Spleen (tissue), 11 donors: ENCODE measurements around the gene G6PD. TPM values are rescaled to one million over a fixed set of nuclear protein-coding genes. Genes with fewer than 3 reads are reported as not detected.

Experiments
- DNase-seq: peaks from one replicate; pipeline ENCODE4 v3.0.0-alpha.2; 2020
- H3K27ac ChIP-seq, 8 donors: fragments of 200-600 bp; sonication (generic) in 7 of 8; 1 replicate in 4 of 8; 2 replicates in 4 of 8; pipeline versions ENCODE4 v1.5.0 to v1.8.0; 2016 to 2021; ENCODE audit warnings: inconsistent platforms in 4 of 8, mild to moderate bottlenecking in 4 of 8, moderate library complexity in 1 of 8
- H3K27me3 ChIP-seq, 7 donors: fragments of 200-600 bp; sonication (generic) in 6 of 7; replicated peaks in 1 of 7; 1 replicate in 4 of 7; 2 replicates in 3 of 7; pipeline versions ENCODE4 v1.5.0 to v1.8.0; 2016 to 2021; ENCODE audit warnings: inconsistent platforms in 3 of 7, mild to moderate bottlenecking in 1 of 7
- H3K36me3 ChIP-seq, 6 donors: fragments of 200-600 bp; sonication (generic) in 5 of 6; 1 replicate in 4 of 6; 2 replicates in 2 of 6; pipeline versions ENCODE4 v1.5.0 to v1.8.0; 2016 to 2021; ENCODE audit warnings: inconsistent platforms in 2 of 6
- H3K4me1 ChIP-seq, 6 donors: fragments of 200-600 bp; sonication (generic) in 5 of 6; 1 replicate in 3 of 6; 2 replicates in 3 of 6; pipeline versions ENCODE4 v1.5.0 to v1.8.0; 2016 to 2021; ENCODE audit warnings: inconsistent platforms in 3 of 6
- H3K4me3 ChIP-seq, 8 donors: fragments of 200-600 bp; sonication (generic) in 7 of 8; 1 replicate in 4 of 8; 2 replicates in 4 of 8; pipeline versions ENCODE4 v1.5.0 to v1.8.0; 2016 to 2021; ENCODE audit warnings: inconsistent platforms in 4 of 8, mild to moderate bottlenecking in 4 of 8, moderate library complexity in 2 of 8
- H3K9me3 ChIP-seq, 8 donors: fragments of 200-600 bp; sonication (generic) in 7 of 8; 1 replicate in 4 of 8; 2 replicates in 4 of 8; pipeline versions ENCODE4 v1.5.0 to v1.8.0; 2016 to 2021; ENCODE audit warnings: inconsistent platforms in 4 of 8
- CTCF ChIP-seq, 11 experiments: fragments of 200-600 bp in 7 of 11; fragments of 450-650 bp in 4 of 11; sonication (generic) in 4 of 11; IDR thresholded peaks in 8 of 11; conservative IDR thresholded peaks in 3 of 11; 1 replicate in 7 of 11; 2 replicates in 4 of 11; pipeline versions ENCODE4 v1.4.0 to v1.8.0; 2016 to 2021; ENCODE audit warnings: antibody characterized with exemption in 11 of 11, inconsistent platforms in 4 of 11, mild to moderate bottlenecking in 1 of 11
- POLR2A ChIP-seq, 3 donors: fragments of 450-650 bp; IDR thresholded peaks; one replicate each; pipeline ENCODE4 v1.5.1; 2017; ENCODE audit warnings: antibody characterized with exemption in 3 of 3, mild to moderate bottlenecking in 1 of 3
- POLR2AphosphoS5 ChIP-seq, 3 donors: sonication (generic); formaldehyde crosslinking; IDR thresholded peaks; one replicate each; pipeline ENCODE4 v1.5.1; 2017; ENCODE audit warnings: antibody characterized with exemption in 3 of 3
- WGBS, 5 donors: extraction: QIAGEN DNeasy Blood & Tissue Kit in 3 of 5; methylation state at CpG; one replicate each; pipeline versions ENCODE4 v1.1.5 to v1.1.7; 2013 to 2018; 5-methylcytosine and 5-hydroxymethylcytosine counted together
- intact Hi-C: fragments of 100-400 bp; cut with DNase I; formaldehyde crosslinking; loops from one replicate; pipeline ENCODE4 v1.15.0; 2023; ENCODE audit warnings: low total_unique reads
- polyA plus RNA-seq, 3 donors: library from polyadenylated mRNA; stranded (reverse); fragments of 200-250 nt; gene quantifications; one replicate each; pipeline ENCODE4 v1.2.1, GENCODE V29; 2013
- total RNA-seq, 7 donors: library from RNA; depleted of rRNA in 3 of 7; stranded (reverse); fragments of >200 nt in 3 of 7; fragmentation: NEBNext Ultra II Directional in 4 of 7; extraction: Animal tissue kit (Norgen Biotek cat#: 25700) in 4 of 7; gene quantifications; one replicate each; pipeline versions ENCODE4 v1.1.0 to v1.2.1, GENCODE V29; 2016 to 2021
- donor health status: healthy with polysubstance abuse.
- donor health status: DM: no; HTN: no; CAD: no; lungs with moderate emphysema.
- donor health status: DM: no; HTN: no; CAD: no.
- donor health status: Bipolar disorder and iron deficiency.
- donor health status: healthy.
- donor health status: DM: no; HTN: no; CAD: no.
- donor health status: DM: yes; HTN: yes; CAD: no.

The G6PD gene
- total and polyA plus RNA-seq, 10 donors = 15.5 to 93.1 (median 62.2) TPM

- H3K9me3 ChIP-seq = peaks cover 0 to 9% (median 0%) of the 10 kb centered on the region in 8 donors
- TF ChIP-seq POLR2AphosphoS5 (IDR thresholded peaks at IDR 0.05) = no peak
- peaks cover 0 to 11% (median 4%) of the 10 kb centered on the region in 6 donors for H3K4me1 ChIP-seq
- 89 to 95% (median 91%) methylated on average over 4 to 24 of the region's 24 CpGs for WGBS, 5 donors
- H3K36me3 ChIP-seq = peaks cover 0 to 56% (median 13%) of the 10 kb centered on the region in 6 donors
- H3K27ac ChIP-seq = no peak overlapping the region
- no peak overlapping the region for H3K4me3 ChIP-seq
- intact Hi-C loops = no loop called here
- DNase-seq = peak; percentile 63
- no peaks in the 10 kb centered on the region for H3K27me3 ChIP-seq
Observed at GRCh38 chrX:154507673-154508383, 38.8 kb downstream of the G6PD start.

GRCh38 chrX:154506483-154507332 lies 39.9 kb downstream of the G6PD start:
- Histone ChIP-seq H3K36me3 (peaks cover 0 to 56% (median 13%) of the 10 kb centered on the region in 6 donors), H3K27me3 (no peaks in the 10 kb centered on the region), H3K27ac (no peak overlapping the region), H3K4me3 (no peak overlapping the region), H3K4me1 (peaks cover 0 to 8% (median 3%) of the 10 kb centered on the region in 6 donors), H3K9me3 (peaks cover 0 to 9% (median 0%) of the 10 kb centered on the region in 8 donors)
- intact Hi-C loops = no loop called here
- no peak for TF ChIP-seq CTCF (IDR thresholded peaks at IDR 0.05 in 8 of 11, conservative IDR thresholded peaks at IDR 0.05 in 3 of 11)
- peak in 1 of 3 donors; percentile 7 for TF ChIP-seq POLR2AphosphoS5 (IDR thresholded peaks at IDR 0.05)
- TF ChIP-seq POLR2A (IDR thresholded peaks at IDR 0.05) = no peak
- WGBS, 5 donors = 85 to 99% (median 93%) methylated on average over 2 to 37 of the region's 37 CpGs
- DNase-seq = peak; percentile 71

- no peaks in the 10 kb centered on the region for H3K27me3 ChIP-seq
- peaks cover 0 to 54% (median 13%) of the 10 kb centered on the region in 6 donors for H3K36me3 ChIP-seq
- no peak overlapping the region for H3K4me3 ChIP-seq
- peaks cover 0 to 9% (median 0%) of the 10 kb centered on the region in 8 donors for H3K9me3 ChIP-seq
- H3K4me1 ChIP-seq = no peaks in the 10 kb centered on the region
- H3K27ac ChIP-seq = no peak overlapping the region
- intact Hi-C loops = no loop called here
- no peak for TF ChIP-seq POLR2AphosphoS5 (IDR thresholded peaks at IDR 0.05)
- TF ChIP-seq POLR2A (IDR thresholded peaks at IDR 0.05) = no peak
- TF ChIP-seq CTCF (IDR thresholded peaks at IDR 0.05 in 8 of 11, conservative IDR thresholded peaks at IDR 0.05 in 3 of 11) = no peak
- 73 to 92% (median 82%) methylated on average over 9 to 12 of the region's 12 CpGs; no CpG with 5 or more reads in 1 of the 5 donors for WGBS, 5 donors
- DNase-seq = no peak
Observed at GRCh38 chrX:154505734-154506133, 40.9 kb downstream of the G6PD start.

GRCh38 chrX:154502989-154503388 lies 43.7 kb downstream of the G6PD start:
- no peak for TF ChIP-seq POLR2AphosphoS5 (IDR thresholded peaks at IDR 0.05)
- no peak for TF ChIP-seq CTCF (IDR thresholded peaks at IDR 0.05 in 8 of 11, conservative IDR thresholded peaks at IDR 0.05 in 3 of 11)
- no peak for TF ChIP-seq POLR2A (IDR thresholded peaks at IDR 0.05)
- Histone ChIP-seq H3K9me3 (no peaks in the 10 kb centered on the region), H3K36me3 (peaks cover 0 to 32% (median 11%) of the 10 kb centered on the region in 6 donors), H3K27me3 (no peaks in the 10 kb centered on the region), H3K4me1 (no peaks in the 10 kb centered on the region), H3K27ac (no peak overlapping the region), H3K4me3 (no peak overlapping the region)
- 82 to 95% (median 84%) methylated on average over 3 of the region's 3 CpGs for WGBS, 5 donors
- intact Hi-C loops = no loop called here
- no peak for DNase-seq
